Cardiac fibroblast (primary cell): ENCODE results near the gene CPTP.

Source experiments
- DNase-seq, 2 donors: peaks; one replicate each; pipeline versions ENCODE4 v3.0.0 to v3.0.0-alpha.2; 2010; ENCODE audit warnings: low read depth in 2 of 2
- H3K4me3 ChIP-seq, 2 donors: replicated peaks in 1 of 2; 1 replicate in 1 of 2; 2 replicates in 1 of 2; pipeline ENCODE4 v1.5.1; 2011; ENCODE audit warnings: low read depth in 2 of 2, low read length in 2 of 2, mild to moderate bottlenecking in 2 of 2, moderate library complexity in 1 of 2
- TF ChIP-seq, protein P1 (sequence below): IDR thresholded peaks from one replicate; pipeline ENCODE4 v1.5.1; 2011; ENCODE audit warnings: low read depth, mild to moderate bottlenecking, low read length, inconsistent platforms

Gene CPTP

GRCh38 chr1:1376551-1377226, 52.1 kb downstream of the CPTP start:
- H3K4me3 ChIP-seq: no peak overlapping the region
- no peak for DNase-seq
- TF ChIP-seq, protein P1, sequence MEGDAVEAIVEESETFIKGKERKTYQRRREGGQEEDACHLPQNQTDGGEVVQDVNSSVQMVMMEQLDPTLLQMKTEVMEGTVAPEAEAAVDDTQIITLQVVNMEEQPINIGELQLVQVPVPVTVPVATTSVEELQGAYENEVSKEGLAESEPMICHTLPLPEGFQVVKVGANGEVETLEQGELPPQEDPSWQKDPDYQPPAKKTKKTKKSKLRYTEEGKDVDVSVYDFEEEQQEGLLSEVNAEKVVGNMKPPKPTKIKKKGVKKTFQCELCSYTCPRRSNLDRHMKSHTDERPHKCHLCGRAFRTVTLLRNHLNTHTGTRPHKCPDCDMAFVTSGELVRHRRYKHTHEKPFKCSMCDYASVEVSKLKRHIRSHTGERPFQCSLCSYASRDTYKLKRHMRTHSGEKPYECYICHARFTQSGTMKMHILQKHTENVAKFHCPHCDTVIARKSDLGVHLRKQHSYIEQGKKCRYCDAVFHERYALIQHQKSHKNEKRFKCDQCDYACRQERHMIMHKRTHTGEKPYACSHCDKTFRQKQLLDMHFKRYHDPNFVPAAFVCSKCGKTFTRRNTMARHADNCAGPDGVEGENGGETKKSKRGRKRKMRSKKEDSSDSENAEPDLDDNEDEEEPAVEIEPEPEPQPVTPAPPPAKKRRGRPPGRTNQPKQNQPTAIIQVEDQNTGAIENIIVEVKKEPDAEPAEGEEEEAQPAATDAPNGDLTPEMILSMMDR: no peak

- H3K4me3 ChIP-seq: no peak overlapping the region
- no peak for DNase-seq
- TF ChIP-seq, protein P1: no peak
These were observed 53.1 kb downstream of the CPTP start for GRCh38 chr1:1377540-1378205.
